Panc1 (cell line): ENCODE results near the gene PRTN3. TPM values are rescaled to one million over a fixed set of nuclear protein-coding genes. Genes with fewer than 3 reads are reported as not detected.

Experiments used
- ATAC-seq: fragments of 200-7000 bp; cut with Tn5 transposase; 2 replicates; pipeline ENCODE4 v1.9.1; 2020; ENCODE audit warnings: mild to moderate bottlenecking, moderate library complexity
- BruUV-seq: library from RNA; stranded (reverse); fragments of 400-500 nt; replicated peaks from 2 replicates; lab custom pipeline; 2021; lab: Mats Ljungman, UMichigan
- CTCF ChIA-PET: fragments of 300-600 bp; sonication (Branson Sonifier 250); formaldehyde crosslinking; loops from one replicate; lab custom pipeline; 2022; ENCODE audit warnings: antibody characterized with exemption; lab: Charles Lee
- POLR2A ChIA-PET: fragments of 300-600 bp; sonication (Branson Sonifier 250); formaldehyde crosslinking; loops from one replicate; lab custom pipeline; 2022; ENCODE audit warnings: antibody characterized with exemption; lab: Charles Lee
- DNase-seq: peaks from one replicate; pipeline ENCODE4 v3.0.0-alpha.2; 2010; ENCODE audit warnings: low read depth, low spot score
- H3K27ac ChIP-seq: 2 replicates; pipeline ENCODE4 v1.5.1; 2011; ENCODE audit warnings: mild to moderate bottlenecking, low read length, inconsistent platforms
- H3K27me3 ChIP-seq: fragments of 200-500 bp; sonication (Bioruptor generic); 2 replicates; pipeline ENCODE4 v1.6.0; 2014; ENCODE audit warnings: low read length, inconsistent platforms; ENCODE audit not compliant: control insufficient read depth, insufficient read depth
- H3K36me3 ChIP-seq: fragments of 200-500 bp; sonication (Bioruptor generic); 2 replicates; pipeline ENCODE4 v1.5.1; 2014; ENCODE audit warnings: inconsistent platforms, mild to moderate bottlenecking, low read length, moderate library complexity; ENCODE audit not compliant: control insufficient read depth, insufficient read depth
- H3K4me1 ChIP-seq: 2 replicates; pipeline ENCODE4 v1.5.1; 2011; ENCODE audit warnings: inconsistent platforms, mild to moderate bottlenecking, low read length, moderate library complexity; ENCODE audit not compliant: control insufficient read depth, insufficient read depth
- H3K4me3 ChIP-seq, 2 experiments: 2 replicates each; pipeline ENCODE4 v1.5.1; 2011 to 2012; ENCODE audit warnings: low read depth in 2 of 2, low read length in 2 of 2, mild to moderate bottlenecking in 2 of 2, inconsistent platforms in 1 of 2, moderate library complexity in 1 of 2
- H3K9me3 ChIP-seq: fragments of 200-500 bp; sonication (Bioruptor generic); 2 replicates; pipeline ENCODE4 v1.5.1; 2014; ENCODE audit warnings: low read depth, mild to moderate bottlenecking, inconsistent platforms, low read length, moderate library complexity; ENCODE audit not compliant: control insufficient read depth, insufficient read depth
- CTCF ChIP-seq: fragments of 450-650 bp; IDR thresholded peaks from 2 replicates; pipeline ENCODE4 v1.5.1; 2017; ENCODE audit warnings: mild to moderate bottlenecking
- POLR2AphosphoS5 ChIP-seq: IDR thresholded peaks from 2 replicates; pipeline ENCODE4 v1.6.1; 2012; ENCODE audit warnings: mild to moderate bottlenecking, low read depth, low read length, moderate library complexity
- SIN3A ChIP-seq: IDR thresholded peaks from 2 replicates; pipeline ENCODE4 v1.6.1; 2012; ENCODE audit warnings: low read depth, mild to moderate bottlenecking, low read length, moderate library complexity, borderline replicate concordance; ENCODE audit not compliant: insufficient read depth
- TCF7L2 ChIP-seq: IDR thresholded peaks from 2 replicates; pipeline ENCODE4 v1.6.1; 2011; ENCODE audit warnings: mild to moderate bottlenecking, low read depth, low read length, inconsistent platforms
- in situ Hi-C: cut with HindIII; loops from 2 replicates; pipeline ENCODE4 v1.10.0; 2016; ENCODE audit warnings: low sequenced_read_pairs, low pct_unique_long_range_greater_than_20kb
- intact Hi-C: fragments of 100-400 bp; cut with micrococcal nuclease; formaldehyde crosslinking; loops from one replicate; pipeline ENCODE4 v1.10.0; 2022; ENCODE audit not compliant: unreplicated experiment
- total RNA-seq: library from RNA; stranded (reverse); gene quantifications from one replicate; pipeline ENCODE4 v1.2.1, GENCODE V29; 2021; ENCODE audit not compliant: unreplicated experiment
- TF ChIP-seq, protein P1 (sequence below), 2 experiments: IDR thresholded peaks; 2 replicates each; pipeline ENCODE4 v1.6.1; 2011 to 2012; ENCODE audit warnings: low read depth in 2 of 2, control low read depth in 1 of 2, low read length in 1 of 2, mild to moderate bottlenecking in 1 of 2, moderate library complexity in 1 of 2; ENCODE audit not compliant: insufficient read depth in 1 of 2

The PRTN3 gene
- total RNA-seq, 1 experiment from 2014 or later, result 1.5 TPM

DNA sequence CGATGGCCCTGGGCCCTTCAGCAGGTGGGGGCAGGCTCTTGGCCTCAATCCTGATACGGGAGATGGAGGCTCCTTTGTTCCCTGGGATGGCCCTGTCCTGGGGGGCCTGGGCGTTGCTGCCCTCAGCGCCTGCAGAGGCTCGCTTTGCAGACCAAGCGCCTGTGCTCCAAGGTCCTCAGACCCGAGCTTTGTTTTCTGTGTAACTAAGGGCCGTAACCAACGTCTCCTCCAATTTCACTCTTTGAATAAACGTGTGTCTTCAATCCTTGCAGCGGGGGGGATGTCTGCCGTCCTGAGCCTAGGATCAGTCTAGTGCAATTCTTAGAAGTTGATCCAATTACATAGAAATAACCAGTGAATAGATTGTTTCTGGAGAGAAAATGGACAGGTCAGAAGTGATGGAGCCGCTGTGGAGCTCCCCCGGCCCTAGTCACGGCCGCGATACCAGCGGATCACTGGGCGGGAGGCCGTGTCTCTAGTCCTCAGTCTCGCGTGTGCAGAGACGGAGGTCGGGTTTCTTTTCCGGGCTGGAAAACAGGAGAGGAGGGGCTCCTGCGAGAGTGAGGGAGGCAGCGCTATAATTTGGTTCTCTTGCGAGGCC is 38.2 kb upstream of the PRTN3 start:
- H3K4me3 ChIP-seq, result peak overlapping the region in 1 of 2 experiments; percentile 82; a peak in 1 of 4 replicates
- intact Hi-C loops (no loop called here), in situ Hi-C loops (no loop called here)
- DNase-seq, result no peak
- peaks cover 17% of the 10 kb centered on the region for H3K36me3 ChIP-seq
- peaks cover 18% of the 10 kb centered on the region for H3K4me1 ChIP-seq
- ATAC-seq, result no peak
- TF ChIP-seq CTCF, result no peak
- no peak for TF ChIP-seq POLR2AphosphoS5
- TF ChIP-seq, protein P1, sequence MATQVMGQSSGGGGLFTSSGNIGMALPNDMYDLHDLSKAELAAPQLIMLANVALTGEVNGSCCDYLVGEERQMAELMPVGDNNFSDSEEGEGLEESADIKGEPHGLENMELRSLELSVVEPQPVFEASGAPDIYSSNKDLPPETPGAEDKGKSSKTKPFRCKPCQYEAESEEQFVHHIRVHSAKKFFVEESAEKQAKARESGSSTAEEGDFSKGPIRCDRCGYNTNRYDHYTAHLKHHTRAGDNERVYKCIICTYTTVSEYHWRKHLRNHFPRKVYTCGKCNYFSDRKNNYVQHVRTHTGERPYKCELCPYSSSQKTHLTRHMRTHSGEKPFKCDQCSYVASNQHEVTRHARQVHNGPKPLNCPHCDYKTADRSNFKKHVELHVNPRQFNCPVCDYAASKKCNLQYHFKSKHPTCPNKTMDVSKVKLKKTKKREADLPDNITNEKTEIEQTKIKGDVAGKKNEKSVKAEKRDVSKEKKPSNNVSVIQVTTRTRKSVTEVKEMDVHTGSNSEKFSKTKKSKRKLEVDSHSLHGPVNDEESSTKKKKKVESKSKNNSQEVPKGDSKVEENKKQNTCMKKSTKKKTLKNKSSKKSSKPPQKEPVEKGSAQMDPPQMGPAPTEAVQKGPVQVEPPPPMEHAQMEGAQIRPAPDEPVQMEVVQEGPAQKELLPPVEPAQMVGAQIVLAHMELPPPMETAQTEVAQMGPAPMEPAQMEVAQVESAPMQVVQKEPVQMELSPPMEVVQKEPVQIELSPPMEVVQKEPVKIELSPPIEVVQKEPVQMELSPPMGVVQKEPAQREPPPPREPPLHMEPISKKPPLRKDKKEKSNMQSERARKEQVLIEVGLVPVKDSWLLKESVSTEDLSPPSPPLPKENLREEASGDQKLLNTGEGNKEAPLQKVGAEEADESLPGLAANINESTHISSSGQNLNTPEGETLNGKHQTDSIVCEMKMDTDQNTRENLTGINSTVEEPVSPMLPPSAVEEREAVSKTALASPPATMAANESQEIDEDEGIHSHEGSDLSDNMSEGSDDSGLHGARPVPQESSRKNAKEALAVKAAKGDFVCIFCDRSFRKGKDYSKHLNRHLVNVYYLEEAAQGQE (IDR thresholded peaks at IDR 0.05; ENCODE audit: insufficient read depth in 1 of 2, low read depth in 2 of 2, low read length in 1 of 2), result no peak
- TF ChIP-seq SIN3A, result no peak
- no peak for TF ChIP-seq TCF7L2
- peak overlapping the region; percentile 89; the same call in 1 of the 2 replicates for H3K27ac ChIP-seq
- no TSS peak for BruUV-seq
- ChIA-PET POLR2A (no interaction called here), CTCF (interaction anchor here (0.6 kb wide), 1 partner anchor 239 kb away, joined by 3 read pairs; no protein-coding TSS in a partner anchor)
- no peaks in the 10 kb centered on the region for H3K9me3 ChIP-seq
- no peaks in the 10 kb centered on the region for H3K27me3 ChIP-seq

DNA sequence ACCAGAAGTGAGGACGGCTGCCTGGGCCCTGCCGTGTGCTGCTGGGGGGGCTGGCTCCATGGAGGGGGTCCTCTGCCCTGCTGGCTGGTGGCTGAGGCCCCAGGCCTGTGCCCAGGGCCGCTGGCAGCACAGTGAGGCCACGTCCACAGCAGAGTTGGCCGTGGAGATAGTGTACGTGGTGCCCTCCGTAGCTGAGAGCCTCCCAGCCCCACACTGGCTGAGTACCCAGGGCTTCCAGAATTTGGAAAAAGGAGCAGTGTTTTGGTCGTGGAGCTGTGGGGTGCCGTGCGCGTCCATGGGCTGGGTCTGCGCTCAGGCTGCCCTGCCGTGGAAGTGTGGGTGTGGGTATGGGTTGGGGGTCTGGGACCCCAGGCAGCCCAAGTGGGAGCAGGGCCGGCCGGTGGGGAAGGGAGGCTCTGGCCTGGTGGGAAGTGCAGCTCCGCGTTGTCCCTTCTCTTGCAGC is 37.7 kb upstream of the PRTN3 start:
- intact Hi-C loops (no loop called here), in situ Hi-C loops (no loop called here)
- H3K27ac ChIP-seq, result no peak overlapping the region
- no peaks in the 10 kb centered on the region for H3K9me3 ChIP-seq
- peaks cover 18% of the 10 kb centered on the region for H3K4me1 ChIP-seq
- CTCF ChIA-PET, result no interaction called here
- H3K4me3 ChIP-seq, result no peak overlapping the region
- no TSS peak for BruUV-seq
- no peaks in the 10 kb centered on the region for H3K27me3 ChIP-seq
- ATAC-seq (no peak), DNase-seq (no peak)
- TF ChIP-seq TCF7L2 (no peak), POLR2AphosphoS5 (no peak), CTCF (no peak), SIN3A (no peak)
- TF ChIP-seq, protein P1 (IDR thresholded peaks at IDR 0.05; ENCODE audit: insufficient read depth in 1 of 2, low read depth in 2 of 2, low read length in 1 of 2), result no peak
- POLR2A ChIA-PET, result no interaction called here
- H3K36me3 ChIP-seq, result peaks cover 21% of the 10 kb centered on the region
